MM.1S (cell line): ENCODE data around the gene SNX8.

Experiments used
- DNase-seq: peaks from one replicate; pipeline ENCODE4 v3.0.0-alpha.2; 2015
- H2AFZ ChIP-seq: fragments of 300-600 bp; sonication (generic); 2 replicates; pipeline ENCODE4 v1.6.0; 2016; ENCODE audit warnings: antibody characterized with exemption, low read length
- H3F3A ChIP-seq: fragments of 300-600 bp; sonication (generic); 2 replicates; pipeline ENCODE4 v1.6.1; 2016; ENCODE audit warnings: mild to moderate bottlenecking, antibody characterized with exemption, low read length, moderate library complexity, mixed read lengths; ENCODE audit not compliant: insufficient read depth
- H3K27ac ChIP-seq: fragments of 300-600 bp; sonication (generic); 2 replicates; pipeline ENCODE4 v1.5.1; 2016; ENCODE audit warnings: mild to moderate bottlenecking, low read length
- H3K27me3 ChIP-seq: fragments of 300-600 bp; sonication (generic); replicated peaks from 2 replicates; pipeline ENCODE4 v1.6.0; 2016; ENCODE audit warnings: low read length; ENCODE audit not compliant: insufficient read depth
- H3K36me3 ChIP-seq: fragments of 300-600 bp; sonication (generic); replicated peaks from 2 replicates; pipeline ENCODE4 v1.6.1; 2016; ENCODE audit warnings: mild to moderate bottlenecking, low read length, mixed read lengths; ENCODE audit not compliant: insufficient read depth
- H3K4me1 ChIP-seq: fragments of 300-600 bp; sonication (generic); 2 replicates; pipeline ENCODE4 v1.6.1; 2016; ENCODE audit warnings: low read length, mixed read lengths
- H3K4me2 ChIP-seq: fragments of 300-600 bp; sonication (generic); 2 replicates; pipeline ENCODE4 v1.6.0; 2016; ENCODE audit warnings: low read depth, low read length
- H3K4me3 ChIP-seq: fragments of 300-600 bp; sonication (generic); 2 replicates; pipeline ENCODE4 v1.5.1; 2016; ENCODE audit warnings: low read length, mixed read lengths
- H3K79me2 ChIP-seq: fragments of 300-600 bp; sonication (generic); 2 replicates; pipeline ENCODE4 v1.6.1; 2016; ENCODE audit warnings: mixed run types, low read length, mixed read lengths
- H3K9ac ChIP-seq: fragments of 300-600 bp; sonication (generic); 2 replicates; pipeline ENCODE4 v1.6.1; 2016; ENCODE audit warnings: low read length, mixed read lengths
- H3K9me2 ChIP-seq: fragments of 300-600 bp; sonication (generic); replicated peaks from 2 replicates; pipeline ENCODE4 v1.6.1; 2016; ENCODE audit warnings: mild to moderate bottlenecking, low read length, mixed read lengths; ENCODE audit not compliant: insufficient read depth
- H3K9me3 ChIP-seq: fragments of 300-600 bp; sonication (generic); replicated peaks from 2 replicates; pipeline ENCODE4 v1.6.1; 2016; ENCODE audit warnings: mild to moderate bottlenecking, low read length, mixed read lengths; ENCODE audit not compliant: insufficient read depth
- H4K20me1 ChIP-seq: fragments of 300-600 bp; sonication (generic); 2 replicates; pipeline ENCODE4 v1.6.1; 2016; ENCODE audit warnings: mild to moderate bottlenecking, low read length, moderate library complexity, mixed read lengths; ENCODE audit not compliant: insufficient read depth
- CTCF ChIP-seq: fragments of 300-600 bp; sonication (generic); IDR thresholded peaks from 2 replicates; pipeline ENCODE4 v1.5.1; 2016; ENCODE audit warnings: antibody characterized with exemption, low read length, mixed read lengths
- EZH2 ChIP-seq: fragments of 300-600 bp; sonication (generic); optimal IDR thresholded peaks from 2 replicates; pipeline ENCODE3; 2017; ENCODE audit warnings: low read depth, mild to moderate bottlenecking, antibody characterized with exemption, low read length, mixed read lengths
- EZH2phosphoT487 ChIP-seq: fragments of 300-600 bp; sonication (generic); IDR thresholded peaks from 2 replicates; pipeline ENCODE4 v1.6.1; 2018; ENCODE audit warnings: antibody characterized with exemption, low read length

The SNX8 gene

GRCh38 chr7:2218444-2218785, 95.8 kb downstream of the SNX8 start:
- Histone ChIP-seq H3F3A (no peaks in the 10 kb centered on the region), H3K79me2 (peaks cover 2% of the 10 kb centered on the region; the same call in 1 of the 2 replicates), H4K20me1 (no peaks in the 10 kb centered on the region), H3K9ac (no peak overlapping the region), H3K36me3 (no peaks in the 10 kb centered on the region), H3K9me3 (no peaks in the 10 kb centered on the region), H3K4me3 (no peak overlapping the region), H3K4me1 (no peaks in the 10 kb centered on the region), H3K27me3 (no peaks in the 10 kb centered on the region), H3K27ac (no peak overlapping the region), H3K9me2 (no peaks in the 10 kb centered on the region), H3K4me2 (no peak overlapping the region), H2AFZ (no peak overlapping the region)
- no peak for DNase-seq
- no peak for TF ChIP-seq EZH2phosphoT487

- Histone ChIP-seq H3K4me2 (no peak overlapping the region), H3K9ac (no peak overlapping the region), H3K27ac (no peak overlapping the region), H3K9me2 (no peaks in the 10 kb centered on the region), H3K27me3 (no peaks in the 10 kb centered on the region), H3K36me3 (no peaks in the 10 kb centered on the region), H3K79me2 (peaks cover 2% of the 10 kb centered on the region; the same call in 1 of the 2 replicates), H3F3A (no peaks in the 10 kb centered on the region), H3K4me1 (no peaks in the 10 kb centered on the region), H3K9me3 (no peaks in the 10 kb centered on the region), H4K20me1 (no peaks in the 10 kb centered on the region), H2AFZ (no peak overlapping the region), H3K4me3 (no peak overlapping the region)
- DNase-seq: no peak
- TF ChIP-seq EZH2phosphoT487: no peak
- no peak for TF ChIP-seq CTCF
These were observed 96.4 kb downstream of the SNX8 start for GRCh38 chr7:2217716-2218443.

GRCh38 chr7:2217206-2217605, 97.0 kb downstream of the SNX8 start:
- no peak for TF ChIP-seq EZH2
- TF ChIP-seq EZH2phosphoT487: no peak
- no peak for TF ChIP-seq CTCF
- Histone ChIP-seq H2AFZ (no peak overlapping the region), H3K4me1 (no peaks in the 10 kb centered on the region), H3K9ac (no peak overlapping the region), H3K4me3 (no peak overlapping the region), H3K36me3 (no peaks in the 10 kb centered on the region), H3K9me2 (no peaks in the 10 kb centered on the region), H3F3A (no peaks in the 10 kb centered on the region), H3K27ac (no peak overlapping the region), H3K4me2 (no peak overlapping the region), H3K79me2 (peaks cover 2% of the 10 kb centered on the region; the same call in 1 of the 2 replicates), H3K27me3 (no peaks in the 10 kb centered on the region), H3K9me3 (no peaks in the 10 kb centered on the region), H4K20me1 (no peaks in the 10 kb centered on the region)
- no peak for DNase-seq

GRCh38 chr7:2215851-2216250, 98.4 kb downstream of the SNX8 start:
- no peaks in the 10 kb centered on the region for H4K20me1 ChIP-seq

More at GRCh38 chr7:2215851-2216250, 98.4 kb downstream of the SNX8 start:
- no peak overlapping the region for H3K9ac ChIP-seq
- H3K79me2 ChIP-seq: no peaks in the 10 kb centered on the region
- no peaks in the 10 kb centered on the region for H3K9me2 ChIP-seq
- H2AFZ ChIP-seq: no peak overlapping the region
- no peak overlapping the region for H3K4me3 ChIP-seq
- no peak overlapping the region for H3K4me2 ChIP-seq
- H3K27ac ChIP-seq: no peak overlapping the region
- TF ChIP-seq EZH2 (no peak), CTCF (no peak), EZH2phosphoT487 (no peak)
- no peaks in the 10 kb centered on the region for H3K4me1 ChIP-seq
- H3K27me3 ChIP-seq: no peaks in the 10 kb centered on the region
- H3K36me3 ChIP-seq: no peaks in the 10 kb centered on the region
- H3F3A ChIP-seq: no peaks in the 10 kb centered on the region
- no peaks in the 10 kb centered on the region for H3K9me3 ChIP-seq
- no peak for DNase-seq
